GM23338 (cell line): ENCODE data around the gene ZNF335. TPM values are rescaled to one million over a fixed set of nuclear protein-coding genes. Genes with fewer than 3 reads are reported as not detected.

ENCODE experiments used
- ATAC-seq: fragments of 200-7000 bp; cut with Tn5 transposase; 3 replicates; pipeline ENCODE4 v1.9.1; 2020
- DNase-seq: peaks from one replicate; pipeline ENCODE4 v3.0.0-alpha.2; 2015; ENCODE audit warnings: low spot score
- H2AFZ ChIP-seq: fragments of 200-600 bp; sonication (generic); 2 replicates; pipeline ENCODE4 v1.8.0; 2016; ENCODE audit warnings: antibody characterized with exemption, mild to moderate bottlenecking, moderate library complexity
- H3F3A ChIP-seq: fragments of 200-600 bp; sonication (generic); replicated peaks from 2 replicates; pipeline ENCODE4 v1.8.0; 2017; ENCODE audit warnings: antibody characterized with exemption, mixed run types, low read depth
- H3K27ac ChIP-seq: fragments of 200-600 bp; sonication (generic); 2 replicates; pipeline ENCODE4 v1.6.1; 2016; ENCODE audit warnings: low read depth
- H3K27me3 ChIP-seq: fragments of 200-600 bp; sonication (generic); 2 replicates; pipeline ENCODE4 v1.8.0; 2016; ENCODE audit warnings: mild to moderate bottlenecking, mixed run types, moderate library complexity; ENCODE audit not compliant: insufficient read depth
- H3K36me3 ChIP-seq: fragments of 200-600 bp; sonication (generic); 2 replicates; pipeline ENCODE4 v1.8.0; 2016; ENCODE audit warnings: mild to moderate bottlenecking; ENCODE audit not compliant: insufficient read depth
- H3K4me1 ChIP-seq: fragments of 200-600 bp; sonication (generic); 2 replicates; pipeline ENCODE4 v1.8.0; 2016; ENCODE audit warnings: mild to moderate bottlenecking, moderate library complexity; ENCODE audit not compliant: insufficient read depth
- H3K4me2 ChIP-seq: fragments of 200-600 bp; sonication (generic); 2 replicates; pipeline ENCODE4 v1.7.1; 2017; ENCODE audit warnings: mixed run types
- H3K4me3 ChIP-seq: fragments of 200-600 bp; sonication (generic); 2 replicates; pipeline ENCODE4 v1.6.1; 2016; ENCODE audit warnings: mixed run types
- H3K79me2 ChIP-seq: fragments of 200-600 bp; sonication (generic); replicated peaks from 2 replicates; pipeline ENCODE4 v1.8.0; 2017; ENCODE audit warnings: mild to moderate bottlenecking; ENCODE audit not compliant: insufficient read depth
- H3K9me2 ChIP-seq: fragments of 200-600 bp; sonication (generic); 2 replicates; pipeline ENCODE4 v1.8.0; 2017; ENCODE audit not compliant: insufficient read depth
- H4K20me1 ChIP-seq: fragments of 200-600 bp; sonication (generic); replicated peaks from 2 replicates; pipeline ENCODE4 v1.8.0; 2017; ENCODE audit warnings: mild to moderate bottlenecking; ENCODE audit not compliant: insufficient read depth
- H3K27ac Mint-ChIP-seq: 2 replicates; pipeline ENCODE4 v1.8.0; 2020; ENCODE audit warnings: inconsistent platforms, mild to moderate bottlenecking, moderate library complexity, mixed read lengths
- H3K27me3 Mint-ChIP-seq: 3 replicates; pipeline ENCODE4 v1.8.0; 2022; ENCODE audit warnings: low read depth, mild to moderate bottlenecking, moderate library complexity, mixed read lengths, inconsistent platforms; ENCODE audit not compliant: insufficient read depth, poor library complexity
- H3K36me3 Mint-ChIP-seq: 3 replicates; pipeline ENCODE4 v1.8.0; 2021; ENCODE audit warnings: low read depth, mild to moderate bottlenecking, inconsistent platforms, moderate library complexity, mixed read lengths
- H3K4me1 Mint-ChIP-seq: 3 replicates; pipeline ENCODE4 v1.8.0; 2020; ENCODE audit warnings: mild to moderate bottlenecking, inconsistent platforms, mixed read lengths
- H3K4me3 Mint-ChIP-seq: 3 replicates; pipeline ENCODE4 v1.8.0; 2021; ENCODE audit warnings: moderate library complexity, mild to moderate bottlenecking, inconsistent platforms, mixed read lengths
- H3K9me3 Mint-ChIP-seq: 3 replicates; pipeline ENCODE4 v1.8.0; 2020; ENCODE audit warnings: moderate library complexity, mild to moderate bottlenecking, inconsistent platforms, mixed read lengths
- CREB1 ChIP-seq: fragments of 250-450 bp; sonication (Bioruptor Pico); IDR thresholded peaks from 2 replicates; pipeline ENCODE4 v1.5.0; 2020; ENCODE audit warnings: low read depth, mild to moderate bottlenecking, moderate library complexity
- EZH2 ChIP-seq: fragments of 200-600 bp; sonication (generic); IDR thresholded peaks from one replicate; pipeline ENCODE4 v1.8.0; 2017; ENCODE audit warnings: antibody characterized with exemption, mild to moderate bottlenecking, low read depth; ENCODE audit not compliant: unreplicated experiment
- EZH2phosphoT487 ChIP-seq: fragments of 200-600 bp; sonication (generic); IDR thresholded peaks from one replicate; pipeline ENCODE4 v1.8.1; 2018; ENCODE audit warnings: antibody characterized with exemption; ENCODE audit not compliant: unreplicated experiment
- JUNB ChIP-seq: IDR thresholded peaks from one replicate; pipeline ENCODE4 v1.6.1; 2016; ENCODE audit warnings: antibody characterized with exemption; ENCODE audit not compliant: unreplicated experiment
- NANOG ChIP-seq: IDR thresholded peaks from 2 replicates; pipeline ENCODE4 v1.6.1; 2016; ENCODE audit warnings: antibody characterized with exemption, borderline replicate concordance
- POLR2AphosphoS5 ChIP-seq: IDR thresholded peaks from 2 replicates; pipeline ENCODE4 v1.6.1; 2016; ENCODE audit warnings: antibody characterized with exemption, low read depth
- STAT1 ChIP-seq: IDR thresholded peaks from one replicate; pipeline ENCODE4 v1.6.1; 2016; ENCODE audit warnings: antibody characterized with exemption; ENCODE audit not compliant: unreplicated experiment
- ZNF114 ChIP-seq: fragments of 250-450 bp; sonication (Bioruptor Pico); IDR thresholded peaks from 2 replicates; pipeline ENCODE4 v1.5.0; 2020; ENCODE audit warnings: mild to moderate bottlenecking, moderate library complexity
- ZNF331 ChIP-seq: fragments of 250-450 bp; sonication (Bioruptor Pico); IDR thresholded peaks from 2 replicates; pipeline ENCODE4 v1.5.0; 2020; ENCODE audit warnings: low read depth, mild to moderate bottlenecking, moderate library complexity
- polyA plus RNA-seq: library from polyadenylated mRNA; unstranded; fragments of >200 nt; fragmentation: Nextera tagmentation; extraction: Ambion mirVana; gene quantifications from 2 replicates; pipeline ENCODE4 v1.2.1, GENCODE V29; 2016
- total RNA-seq: library from RNA; depleted of rRNA; stranded (reverse); fragments of >200 nt; shearing (Covaris generic); gene quantifications from 2 replicates; pipeline ENCODE4 v1.2.3, GENCODE V29; 2014
- TF ChIP-seq, protein P1 (sequence below): IDR thresholded peaks from 2 replicates; pipeline ENCODE4 v1.6.1; 2016; ENCODE audit warnings: antibody characterized with exemption
- TF ChIP-seq, protein P2 (sequence below): fragments of 250-450 bp; sonication (Bioruptor Pico); IDR thresholded peaks from 2 replicates; pipeline ENCODE4 v1.5.0; 2020; ENCODE audit warnings: mild to moderate bottlenecking, moderate library complexity
- TF ChIP-seq, protein P3 (sequence below), 2 experiments: fragments of 200-600 bp in 1 of 2; sonication (generic) in 1 of 2; conservative IDR thresholded peaks; 2 replicates each; pipeline versions ENCODE4 v1.5.1 to v1.6.1; 2016 to 2017; ENCODE audit warnings: antibody characterized with exemption in 2 of 2, low read depth in 2 of 2, mild to moderate bottlenecking in 2 of 2, moderate library complexity in 1 of 2
- TF ChIP-seq, protein P4 (sequence below): IDR thresholded peaks from one replicate; pipeline ENCODE4 v1.6.1; 2018; ENCODE audit warnings: antibody characterized with exemption; ENCODE audit not compliant: unreplicated experiment

The ZNF335 gene
- total and polyA plus RNA-seq, 2 experiments from 2014 or later, result 7.4 to 24.2 TPM

DNA sequence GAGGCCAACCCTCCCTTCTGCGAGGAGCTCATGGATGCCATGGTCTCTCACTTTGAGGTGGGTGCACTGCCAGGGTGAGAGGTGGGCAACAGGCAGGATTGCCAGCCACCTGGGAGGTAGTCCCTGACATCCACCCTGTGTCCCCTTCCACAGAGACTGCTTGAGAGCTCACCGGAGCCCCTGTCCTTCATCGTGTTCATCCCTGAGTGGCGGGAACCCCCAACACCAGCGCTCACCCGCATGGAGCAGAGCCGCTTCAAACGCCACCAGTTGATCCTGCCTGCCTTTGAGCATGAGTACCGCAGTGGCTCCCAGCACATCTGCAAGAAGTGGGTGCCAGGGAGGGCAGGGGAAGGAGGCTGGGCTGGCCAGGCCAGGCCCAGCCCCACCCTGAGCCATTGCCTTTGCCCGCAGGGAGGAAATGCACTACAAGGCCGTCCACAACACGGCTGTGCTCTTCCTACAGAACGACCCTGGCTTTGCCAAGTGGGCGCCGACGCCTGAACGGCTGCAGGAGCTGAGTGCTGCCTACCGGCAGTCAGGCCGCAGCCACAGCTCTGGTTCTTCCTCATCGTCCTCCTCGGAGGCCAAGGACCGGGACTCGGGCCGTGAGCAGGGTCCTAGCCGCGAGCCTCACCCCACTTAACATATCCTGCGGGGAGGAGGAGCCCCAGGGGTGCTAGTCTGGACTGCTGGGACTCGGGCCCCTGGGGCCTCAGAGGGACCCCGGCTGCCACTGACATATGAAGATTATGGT is 24.7 kb downstream of the ZNF335 start:
- DNase-seq (no peak), ATAC-seq (no peak)
- Mint-ChIP-seq H3K4me3 (no peak overlapping the region), H3K4me1 (peaks cover 5% of the 10 kb centered on the region; the same call in 2 of the 3 replicates), H3K36me3 (peaks cover 59% of the 10 kb centered on the region), H3K9me3 (no peaks in the 10 kb centered on the region), H3K27ac (no peak overlapping the region), H3K27me3 (peaks cover 9% of the 10 kb centered on the region)
- Histone ChIP-seq H3K4me2 (no peak overlapping the region), H3K36me3 (peaks cover 19% of the 10 kb centered on the region; the same call in 1 of the 2 replicates), H2AFZ (no peak overlapping the region), H3K79me2 (no peaks in the 10 kb centered on the region), H3K4me1 (no peaks in the 10 kb centered on the region; the same call in 1 of the 2 replicates), H4K20me1 (no peaks in the 10 kb centered on the region; the same call in 1 of the 2 replicates), H3K9me2 (no peaks in the 10 kb centered on the region), H3K27ac (no peak overlapping the region), H3K27me3 (no peaks in the 10 kb centered on the region), H3K4me3 (no peak overlapping the region), H3F3A (peaks cover 4% of the 10 kb centered on the region; the same call in 1 of the 2 replicates)
- no peak for TF ChIP-seq STAT1
- TF ChIP-seq POLR2AphosphoS5, result no peak
- TF ChIP-seq, protein P1, sequence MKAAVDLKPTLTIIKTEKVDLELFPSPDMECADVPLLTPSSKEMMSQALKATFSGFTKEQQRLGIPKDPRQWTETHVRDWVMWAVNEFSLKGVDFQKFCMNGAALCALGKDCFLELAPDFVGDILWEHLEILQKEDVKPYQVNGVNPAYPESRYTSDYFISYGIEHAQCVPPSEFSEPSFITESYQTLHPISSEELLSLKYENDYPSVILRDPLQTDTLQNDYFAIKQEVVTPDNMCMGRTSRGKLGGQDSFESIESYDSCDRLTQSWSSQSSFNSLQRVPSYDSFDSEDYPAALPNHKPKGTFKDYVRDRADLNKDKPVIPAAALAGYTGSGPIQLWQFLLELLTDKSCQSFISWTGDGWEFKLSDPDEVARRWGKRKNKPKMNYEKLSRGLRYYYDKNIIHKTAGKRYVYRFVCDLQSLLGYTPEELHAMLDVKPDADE, result no peak
- TF ChIP-seq NANOG, result no peak
- no peak for TF ChIP-seq JUNB
- TF ChIP-seq, protein P2, sequence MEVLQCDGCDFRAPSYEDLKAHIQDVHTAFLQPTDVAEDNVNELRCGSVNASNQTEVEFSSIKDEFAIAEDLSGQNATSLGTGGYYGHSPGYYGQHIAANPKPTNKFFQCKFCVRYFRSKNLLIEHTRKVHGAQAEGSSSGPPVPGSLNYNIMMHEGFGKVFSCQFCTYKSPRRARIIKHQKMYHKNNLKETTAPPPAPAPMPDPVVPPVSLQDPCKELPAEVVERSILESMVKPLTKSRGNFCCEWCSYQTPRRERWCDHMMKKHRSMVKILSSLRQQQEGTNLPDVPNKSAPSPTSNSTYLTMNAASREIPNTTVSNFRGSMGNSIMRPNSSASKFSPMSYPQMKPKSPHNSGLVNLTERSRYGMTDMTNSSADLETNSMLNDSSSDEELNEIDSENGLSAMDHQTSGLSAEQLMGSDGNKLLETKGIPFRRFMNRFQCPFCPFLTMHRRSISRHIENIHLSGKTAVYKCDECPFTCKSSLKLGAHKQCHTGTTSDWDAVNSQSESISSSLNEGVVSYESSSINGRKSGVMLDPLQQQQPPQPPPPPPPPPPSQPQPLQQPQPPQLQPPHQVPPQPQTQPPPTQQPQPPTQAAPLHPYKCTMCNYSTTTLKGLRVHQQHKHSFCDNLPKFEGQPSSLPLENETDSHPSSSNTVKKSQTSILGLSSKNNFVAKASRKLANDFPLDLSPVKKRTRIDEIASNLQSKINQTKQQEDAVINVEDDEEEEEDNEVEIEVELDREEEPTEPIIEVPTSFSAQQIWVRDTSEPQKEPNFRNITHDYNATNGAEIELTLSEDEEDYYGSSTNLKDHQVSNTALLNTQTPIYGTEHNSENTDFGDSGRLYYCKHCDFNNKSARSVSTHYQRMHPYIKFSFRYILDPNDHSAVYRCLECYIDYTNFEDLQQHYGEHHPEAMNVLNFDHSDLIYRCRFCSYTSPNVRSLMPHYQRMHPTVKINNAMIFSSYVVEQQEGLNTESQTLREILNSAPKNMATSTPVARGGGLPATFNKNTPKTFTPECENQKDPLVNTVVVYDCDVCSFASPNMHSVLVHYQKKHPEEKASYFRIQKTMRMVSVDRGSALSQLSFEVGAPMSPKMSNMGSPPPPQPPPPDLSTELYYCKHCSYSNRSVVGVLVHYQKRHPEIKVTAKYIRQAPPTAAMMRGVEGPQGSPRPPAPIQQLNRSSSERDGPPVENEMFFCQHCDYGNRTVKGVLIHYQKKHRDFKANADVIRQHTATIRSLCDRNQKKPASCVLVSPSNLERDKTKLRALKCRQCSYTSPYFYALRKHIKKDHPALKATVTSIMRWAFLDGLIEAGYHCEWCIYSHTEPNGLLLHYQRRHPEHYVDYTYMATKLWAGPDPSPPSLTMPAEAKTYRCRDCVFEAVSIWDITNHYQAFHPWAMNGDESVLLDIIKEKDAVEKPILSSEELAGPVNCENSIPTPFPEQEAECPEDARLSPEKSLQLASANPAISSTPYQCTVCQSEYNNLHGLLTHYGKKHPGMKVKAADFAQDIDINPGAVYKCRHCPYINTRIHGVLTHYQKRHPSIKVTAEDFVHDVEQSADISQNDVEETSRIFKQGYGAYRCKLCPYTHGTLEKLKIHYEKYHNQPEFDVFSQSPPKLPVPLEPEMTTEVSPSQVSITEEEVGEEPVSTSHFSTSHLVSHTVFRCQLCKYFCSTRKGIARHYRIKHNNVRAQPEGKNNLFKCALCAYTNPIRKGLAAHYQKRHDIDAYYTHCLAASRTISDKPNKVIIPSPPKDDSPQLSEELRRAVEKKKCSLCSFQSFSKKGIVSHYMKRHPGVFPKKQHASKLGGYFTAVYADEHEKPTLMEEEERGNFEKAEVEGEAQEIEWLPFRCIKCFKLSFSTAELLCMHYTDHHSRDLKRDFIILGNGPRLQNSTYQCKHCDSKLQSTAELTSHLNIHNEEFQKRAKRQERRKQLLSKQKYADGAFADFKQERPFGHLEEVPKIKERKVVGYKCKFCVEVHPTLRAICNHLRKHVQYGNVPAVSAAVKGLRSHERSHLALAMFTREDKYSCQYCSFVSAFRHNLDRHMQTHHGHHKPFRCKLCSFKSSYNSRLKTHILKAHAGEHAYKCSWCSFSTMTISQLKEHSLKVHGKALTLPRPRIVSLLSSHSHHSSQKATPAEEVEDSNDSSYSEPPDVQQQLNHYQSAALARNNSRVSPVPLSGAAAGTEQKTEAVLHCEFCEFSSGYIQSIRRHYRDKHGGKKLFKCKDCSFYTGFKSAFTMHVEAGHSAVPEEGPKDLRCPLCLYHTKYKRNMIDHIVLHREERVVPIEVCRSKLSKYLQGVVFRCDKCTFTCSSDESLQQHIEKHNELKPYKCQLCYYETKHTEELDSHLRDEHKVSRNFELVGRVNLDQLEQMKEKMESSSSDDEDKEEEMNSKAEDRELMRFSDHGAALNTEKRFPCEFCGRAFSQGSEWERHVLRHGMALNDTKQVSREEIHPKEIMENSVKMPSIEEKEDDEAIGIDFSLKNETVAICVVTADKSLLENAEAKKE, result no peak
- TF ChIP-seq ZNF331, result no peak
- TF ChIP-seq, protein P3, sequence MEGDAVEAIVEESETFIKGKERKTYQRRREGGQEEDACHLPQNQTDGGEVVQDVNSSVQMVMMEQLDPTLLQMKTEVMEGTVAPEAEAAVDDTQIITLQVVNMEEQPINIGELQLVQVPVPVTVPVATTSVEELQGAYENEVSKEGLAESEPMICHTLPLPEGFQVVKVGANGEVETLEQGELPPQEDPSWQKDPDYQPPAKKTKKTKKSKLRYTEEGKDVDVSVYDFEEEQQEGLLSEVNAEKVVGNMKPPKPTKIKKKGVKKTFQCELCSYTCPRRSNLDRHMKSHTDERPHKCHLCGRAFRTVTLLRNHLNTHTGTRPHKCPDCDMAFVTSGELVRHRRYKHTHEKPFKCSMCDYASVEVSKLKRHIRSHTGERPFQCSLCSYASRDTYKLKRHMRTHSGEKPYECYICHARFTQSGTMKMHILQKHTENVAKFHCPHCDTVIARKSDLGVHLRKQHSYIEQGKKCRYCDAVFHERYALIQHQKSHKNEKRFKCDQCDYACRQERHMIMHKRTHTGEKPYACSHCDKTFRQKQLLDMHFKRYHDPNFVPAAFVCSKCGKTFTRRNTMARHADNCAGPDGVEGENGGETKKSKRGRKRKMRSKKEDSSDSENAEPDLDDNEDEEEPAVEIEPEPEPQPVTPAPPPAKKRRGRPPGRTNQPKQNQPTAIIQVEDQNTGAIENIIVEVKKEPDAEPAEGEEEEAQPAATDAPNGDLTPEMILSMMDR (conservative IDR thresholded peaks at IDR 0.05; ENCODE audit: low read depth in 2 of 2), result no peak
- no peak for TF ChIP-seq EZH2
- TF ChIP-seq, protein P4, sequence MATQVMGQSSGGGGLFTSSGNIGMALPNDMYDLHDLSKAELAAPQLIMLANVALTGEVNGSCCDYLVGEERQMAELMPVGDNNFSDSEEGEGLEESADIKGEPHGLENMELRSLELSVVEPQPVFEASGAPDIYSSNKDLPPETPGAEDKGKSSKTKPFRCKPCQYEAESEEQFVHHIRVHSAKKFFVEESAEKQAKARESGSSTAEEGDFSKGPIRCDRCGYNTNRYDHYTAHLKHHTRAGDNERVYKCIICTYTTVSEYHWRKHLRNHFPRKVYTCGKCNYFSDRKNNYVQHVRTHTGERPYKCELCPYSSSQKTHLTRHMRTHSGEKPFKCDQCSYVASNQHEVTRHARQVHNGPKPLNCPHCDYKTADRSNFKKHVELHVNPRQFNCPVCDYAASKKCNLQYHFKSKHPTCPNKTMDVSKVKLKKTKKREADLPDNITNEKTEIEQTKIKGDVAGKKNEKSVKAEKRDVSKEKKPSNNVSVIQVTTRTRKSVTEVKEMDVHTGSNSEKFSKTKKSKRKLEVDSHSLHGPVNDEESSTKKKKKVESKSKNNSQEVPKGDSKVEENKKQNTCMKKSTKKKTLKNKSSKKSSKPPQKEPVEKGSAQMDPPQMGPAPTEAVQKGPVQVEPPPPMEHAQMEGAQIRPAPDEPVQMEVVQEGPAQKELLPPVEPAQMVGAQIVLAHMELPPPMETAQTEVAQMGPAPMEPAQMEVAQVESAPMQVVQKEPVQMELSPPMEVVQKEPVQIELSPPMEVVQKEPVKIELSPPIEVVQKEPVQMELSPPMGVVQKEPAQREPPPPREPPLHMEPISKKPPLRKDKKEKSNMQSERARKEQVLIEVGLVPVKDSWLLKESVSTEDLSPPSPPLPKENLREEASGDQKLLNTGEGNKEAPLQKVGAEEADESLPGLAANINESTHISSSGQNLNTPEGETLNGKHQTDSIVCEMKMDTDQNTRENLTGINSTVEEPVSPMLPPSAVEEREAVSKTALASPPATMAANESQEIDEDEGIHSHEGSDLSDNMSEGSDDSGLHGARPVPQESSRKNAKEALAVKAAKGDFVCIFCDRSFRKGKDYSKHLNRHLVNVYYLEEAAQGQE, result no peak
- no peak for TF ChIP-seq ZNF114 (CRISPR knock-in tag)
- no peak for TF ChIP-seq CREB1 (CRISPR knock-in tag)
- TF ChIP-seq EZH2phosphoT487, result no peak
